ENCODE data around the gene CIRBP. TPM values are rescaled to one million over a fixed set of nuclear protein-coding genes. Genes with fewer than 3 reads are reported as not detected.
A peak's percentile ranks its signal among the peaks of the same experiment; 100 is the strongest.

CIRBP gene
- total and polyA plus RNA-seq, 2 of the 13 experiments (the other 11 are each of a cell fraction or from before 2014, with no cell fraction given), result 133 to 140 TPM

DNA sequence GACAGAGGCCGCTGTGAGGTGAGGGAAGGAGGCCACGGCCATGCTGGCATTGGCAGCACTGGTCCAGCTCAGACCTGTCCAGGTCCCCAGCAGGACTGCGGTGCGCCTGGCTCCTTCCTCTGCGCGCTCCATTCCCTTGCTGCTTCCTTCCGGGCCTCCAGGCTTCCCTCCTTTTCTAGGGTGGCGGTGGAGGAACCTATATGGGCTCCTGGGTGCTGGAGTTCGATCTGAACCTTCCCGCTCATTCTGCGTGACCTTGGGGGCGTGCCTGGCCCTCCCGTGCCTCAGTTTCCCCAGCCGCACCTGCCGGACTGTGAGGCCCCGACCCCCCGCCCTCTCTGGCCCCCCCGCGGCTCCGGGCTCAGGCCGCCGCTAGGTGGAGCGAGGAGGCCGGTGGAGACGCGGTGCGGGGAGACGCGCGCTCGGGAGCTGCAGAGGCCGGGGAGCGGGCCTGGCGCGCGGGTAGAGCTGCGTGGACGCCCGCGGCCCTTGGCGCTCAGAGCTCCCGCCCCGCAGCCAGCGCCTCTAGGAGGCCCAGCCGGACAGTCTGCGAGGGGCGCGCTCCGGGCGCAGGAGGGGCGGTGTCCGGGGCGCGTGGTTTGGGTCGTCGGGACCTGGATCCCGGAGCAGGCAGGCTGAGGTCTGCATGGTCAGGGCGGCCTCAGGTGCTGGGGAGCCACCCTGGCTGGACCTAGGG, 46.5 kb downstream of the CIRBP start (continued):
- TF ChIP-seq, protein P1, sequence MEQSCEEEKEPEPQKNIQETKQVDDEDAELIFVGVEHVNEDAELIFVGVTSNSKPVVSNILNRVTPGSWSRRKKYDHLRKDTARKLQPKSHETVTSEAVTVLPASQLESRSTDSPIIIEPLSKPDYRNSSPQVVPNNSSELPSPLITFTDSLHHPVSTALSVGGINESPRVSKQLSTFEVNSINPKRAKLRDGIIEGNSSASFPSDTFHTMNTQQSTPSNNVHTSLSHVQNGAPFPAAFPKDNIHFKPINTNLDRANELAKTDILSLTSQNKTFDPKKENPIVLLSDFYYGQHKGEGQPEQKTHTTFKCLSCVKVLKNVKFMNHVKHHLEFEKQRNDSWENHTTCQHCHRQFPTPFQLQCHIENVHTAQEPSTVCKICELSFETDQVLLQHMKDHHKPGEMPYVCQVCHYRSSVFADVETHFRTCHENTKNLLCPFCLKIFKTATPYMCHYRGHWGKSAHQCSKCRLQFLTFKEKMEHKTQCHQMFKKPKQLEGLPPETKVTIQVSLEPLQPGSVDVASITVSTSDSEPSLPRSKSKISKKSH (CRISPR knock-in tag; IDR thresholded peaks at IDR 0.05; ENCODE audit: borderline replicate concordance), result no peak
- peak; percentile 65; the same call in 1 of the 2 replicates for TF ChIP-seq GABPB1 (CRISPR knock-in tag; IDR thresholded peaks at IDR 0.05)
- no peak for TF ChIP-seq SMARCE1 (IDR thresholded peaks at IDR 0.05; ENCODE audit: borderline replicate concordance)
- no peak for TF ChIP-seq ZIK1 (CRISPR knock-in tag; IDR thresholded peaks at IDR 0.05; ENCODE audit: borderline replicate concordance, low read depth)
- TF ChIP-seq CSRNP2 (CRISPR knock-in tag; conservative IDR thresholded peaks at IDR 0.05; ENCODE audit: low read depth), result no peak
- no peak for TF ChIP-seq ZSCAN22 (CRISPR knock-in tag; IDR thresholded peaks at IDR 0.05)
- TF ChIP-seq ZBTB10 (CRISPR knock-in tag; IDR thresholded peaks at IDR 0.05; ENCODE audit: borderline replicate concordance), result no peak
- no peak for TF ChIP-seq PHF20 (CRISPR knock-in tag; IDR thresholded peaks at IDR 0.05)
- TF ChIP-seq KDM5B (CRISPR knock-in tag; IDR thresholded peaks at IDR 0.05; ENCODE audit: borderline replicate concordance), result peak; percentile 49; the same call in 1 of the 2 replicates
- TF ChIP-seq FOXA3 (CRISPR knock-in tag; IDR thresholded peaks at IDR 0.05), result peak; percentile 20; the same call in 1 of the 2 replicates
- TF ChIP-seq, protein P2, sequence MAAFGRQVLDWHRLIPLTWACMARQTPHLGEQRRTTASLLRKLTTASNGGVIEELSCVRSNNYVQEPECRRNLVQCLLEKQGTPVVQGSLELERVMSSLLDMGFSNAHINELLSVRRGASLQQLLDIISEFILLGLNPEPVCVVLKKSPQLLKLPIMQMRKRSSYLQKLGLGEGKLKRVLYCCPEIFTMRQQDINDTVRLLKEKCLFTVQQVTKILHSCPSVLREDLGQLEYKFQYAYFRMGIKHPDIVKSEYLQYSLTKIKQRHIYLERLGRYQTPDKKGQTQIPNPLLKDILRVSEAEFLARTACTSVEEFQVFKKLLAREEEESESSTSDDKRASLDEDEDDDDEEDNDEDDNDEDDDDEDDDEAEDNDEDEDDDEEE (CRISPR knock-in tag; IDR thresholded peaks at IDR 0.05), result no peak
- TF ChIP-seq SRF (IDR thresholded peaks at IDR 0.05; ENCODE audit: low read depth, low read length), result no peak
- TF ChIP-seq ZNF777 (CRISPR knock-in tag; IDR thresholded peaks at IDR 0.05), result no peak
- TF ChIP-seq MED13 (CRISPR knock-in tag; IDR thresholded peaks at IDR 0.05), result no peak
- no peak for TF ChIP-seq PRDM15 (CRISPR knock-in tag; IDR thresholded peaks at IDR 0.05)
- peak; percentile 58; the same call in 1 of the 2 replicates for TF ChIP-seq KAT8 (CRISPR knock-in tag; IDR thresholded peaks at IDR 0.05)
- no peak for TF ChIP-seq ZNF704 (CRISPR knock-in tag; IDR thresholded peaks at IDR 0.05; ENCODE audit: borderline replicate concordance)

Data from HepG2 (cell line).